PC-9 (cell line): Measurements from ENCODE around the gene FLNC.

Source experiments
- EZH2 ChIP-seq: fragments of 200-600 bp; sonication (generic); IDR thresholded peaks from 2 replicates; pipeline ENCODE4 v1.8.0; 2017; ENCODE audit warnings: antibody characterized with exemption, low read depth
- TF ChIP-seq, protein P1 (sequence below): fragments of 200-600 bp; sonication (generic); conservative IDR thresholded peaks from 2 replicates; pipeline ENCODE4 v1.6.1; 2017; ENCODE audit warnings: mixed run types, antibody characterized with exemption, mild to moderate bottlenecking, moderate library complexity

DNA sequence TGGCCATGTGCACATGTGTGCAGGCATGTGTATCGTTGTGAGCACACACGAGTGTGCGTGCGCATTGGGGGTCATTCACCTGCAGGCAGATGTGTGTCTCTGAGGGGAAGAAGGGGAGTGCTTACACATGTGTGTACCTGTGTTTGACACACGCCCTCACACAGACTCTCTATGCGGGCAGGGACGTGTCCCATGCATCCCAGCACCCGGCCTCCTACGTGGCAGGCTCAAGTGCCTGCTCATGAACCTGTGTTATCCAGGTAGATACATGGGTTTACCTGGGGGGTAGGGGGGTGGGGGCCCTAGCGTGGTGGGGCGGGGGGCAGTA lies 61.7 kb downstream of the FLNC start:
- TF ChIP-seq, protein P1, sequence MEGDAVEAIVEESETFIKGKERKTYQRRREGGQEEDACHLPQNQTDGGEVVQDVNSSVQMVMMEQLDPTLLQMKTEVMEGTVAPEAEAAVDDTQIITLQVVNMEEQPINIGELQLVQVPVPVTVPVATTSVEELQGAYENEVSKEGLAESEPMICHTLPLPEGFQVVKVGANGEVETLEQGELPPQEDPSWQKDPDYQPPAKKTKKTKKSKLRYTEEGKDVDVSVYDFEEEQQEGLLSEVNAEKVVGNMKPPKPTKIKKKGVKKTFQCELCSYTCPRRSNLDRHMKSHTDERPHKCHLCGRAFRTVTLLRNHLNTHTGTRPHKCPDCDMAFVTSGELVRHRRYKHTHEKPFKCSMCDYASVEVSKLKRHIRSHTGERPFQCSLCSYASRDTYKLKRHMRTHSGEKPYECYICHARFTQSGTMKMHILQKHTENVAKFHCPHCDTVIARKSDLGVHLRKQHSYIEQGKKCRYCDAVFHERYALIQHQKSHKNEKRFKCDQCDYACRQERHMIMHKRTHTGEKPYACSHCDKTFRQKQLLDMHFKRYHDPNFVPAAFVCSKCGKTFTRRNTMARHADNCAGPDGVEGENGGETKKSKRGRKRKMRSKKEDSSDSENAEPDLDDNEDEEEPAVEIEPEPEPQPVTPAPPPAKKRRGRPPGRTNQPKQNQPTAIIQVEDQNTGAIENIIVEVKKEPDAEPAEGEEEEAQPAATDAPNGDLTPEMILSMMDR: no peak
- no peak for TF ChIP-seq EZH2
